HEK293T (cell line): ENCODE results near the gene AXIN1.

Experiments used
- CTCF ChIA-PET: fragments of 350-600 bp; formaldehyde crosslinking; extraction: SDS; loops from one replicate; lab custom pipeline; 2021; ENCODE audit warnings: antibody characterized with exemption, inconsistent platforms; lab: Yijun Ruan, JAX
- POLR2A ChIA-PET: fragments of 350-600 bp; formaldehyde crosslinking; extraction: SDS; loops from one replicate; lab custom pipeline; 2020; ENCODE audit warnings: antibody characterized with exemption, inconsistent platforms; lab: Yijun Ruan, JAX
- DNase-seq: peaks from one replicate; pipeline ENCODE4 v3.0.0; 2012; ENCODE audit warnings: mixed read lengths; ENCODE audit errors: extremely low spot score
- ARNT ChIP-seq: fragments of 450-650 bp; IDR thresholded peaks from 2 replicates; pipeline ENCODE4 v1.6.1; 2017; ENCODE audit warnings: mild to moderate bottlenecking
- BHLHE40 ChIP-seq: fragments of 450-650 bp; IDR thresholded peaks from 2 replicates; pipeline ENCODE4 v1.6.1; 2016; ENCODE audit warnings: mild to moderate bottlenecking, moderate library complexity, borderline replicate concordance
- CTBP1 ChIP-seq: fragments of 450-650 bp; IDR thresholded peaks from 2 replicates; pipeline ENCODE4 v1.6.1; 2016; ENCODE audit warnings: borderline replicate concordance
- ELF4 ChIP-seq: fragments of 450-650 bp; IDR thresholded peaks from 2 replicates; pipeline ENCODE4 v1.6.1; 2017; ENCODE audit warnings: antibody characterized with exemption
- FOXA1 ChIP-seq: fragments of 450-650 bp; IDR thresholded peaks from 2 replicates; pipeline ENCODE4 v1.6.1; 2016; ENCODE audit warnings: mild to moderate bottlenecking
- FOXK2 ChIP-seq: fragments of 450-650 bp; IDR thresholded peaks from 2 replicates; pipeline ENCODE4 v1.6.1; 2016; ENCODE audit warnings: mild to moderate bottlenecking
- FOXM1 ChIP-seq: fragments of 450-650 bp; IDR thresholded peaks from 2 replicates; pipeline ENCODE4 v1.6.1; 2017; ENCODE audit warnings: mild to moderate bottlenecking, borderline replicate concordance
- HDGF ChIP-seq: fragments of 450-650 bp; IDR thresholded peaks from 2 replicates; pipeline ENCODE4 v1.6.1; 2017; ENCODE audit warnings: antibody characterized with exemption, borderline replicate concordance
- L3MBTL2 ChIP-seq: fragments of 450-650 bp; conservative IDR thresholded peaks from 2 replicates; pipeline ENCODE4 v1.6.1; 2016; ENCODE audit warnings: mild to moderate bottlenecking
- LEF1 ChIP-seq: fragments of 450-650 bp; IDR thresholded peaks from 2 replicates; pipeline ENCODE4 v1.6.1; 2017; ENCODE audit warnings: mild to moderate bottlenecking, borderline replicate concordance
- NFRKB ChIP-seq: fragments of 450-650 bp; IDR thresholded peaks from 2 replicates; pipeline ENCODE4 v1.6.1; 2016; ENCODE audit warnings: mild to moderate bottlenecking, moderate library complexity
- PKNOX1 ChIP-seq: fragments of 450-650 bp; IDR thresholded peaks from 2 replicates; pipeline ENCODE4 v1.6.1; 2016
- SP1 ChIP-seq: fragments of 450-650 bp; IDR thresholded peaks from 2 replicates; pipeline ENCODE4 v1.6.1; 2017
- SUZ12 ChIP-seq: fragments of 450-650 bp; IDR thresholded peaks from 2 replicates; pipeline ENCODE4 v1.6.1; 2016; ENCODE audit warnings: mild to moderate bottlenecking
- TARDBP ChIP-seq: fragments of 450-650 bp; IDR thresholded peaks from 2 replicates; pipeline ENCODE4 v1.6.1; 2016
- ZNF384 ChIP-seq: fragments of 450-650 bp; IDR thresholded peaks from 2 replicates; pipeline ENCODE4 v1.6.1; 2016

The AXIN1 gene

GRCh38 chr16:253833-254232, 98.7 kb downstream of the AXIN1 start:
- CTCF ChIA-PET, result no interaction called here
- POLR2A ChIA-PET, result interaction anchor here (2.4 kb wide), 1 partner anchor 19 kb away, joined by 6 read pairs; the partner anchor contains the start of gene FAM234A
- no peak for TF ChIP-seq FOXA1
- no peak for DNase-seq

GRCh38 chr16:252366-253337, 99.9 kb downstream of the AXIN1 start:
- ChIA-PET POLR2A (interaction anchor here (2.4 kb wide), 1 partner anchor 18 kb away, joined by 6 read pairs; the partner anchor contains the start of gene FAM234A), CTCF (no interaction called here)
- TF ChIP-seq SUZ12 (no peak), LEF1 (no peak), FOXK2 (no peak), FOXM1 (no peak), HDGF (no peak), BHLHE40 (no peak), FOXA1 (no peak)
- DNase-seq, result no peak

GRCh38 chr16:249431-249830, 103.1 kb downstream of the AXIN1 start:
- ChIA-PET POLR2A (no interaction called here), CTCF (no interaction called here)
- DNase-seq, result no peak
- TF ChIP-seq FOXA1 (no peak), SP1 (no peak), BHLHE40 (no peak), LEF1 (no peak), FOXK2 (no peak), PKNOX1 (no peak), ZNF384 (no peak), ELF4 (no peak), SUZ12 (no peak), CTBP1 (no peak), TARDBP (no peak), ARNT (no peak), NFRKB (no peak), FOXM1 (no peak), L3MBTL2 (no peak), HDGF (no peak)

GRCh38 chr16:247027-247426, 105.5 kb downstream of the AXIN1 start:
- ChIA-PET POLR2A (no interaction called here), CTCF (no interaction called here)
- DNase-seq, result no peak
- no peak for TF ChIP-seq NFRKB
- TF ChIP-seq ARNT, result no peak
- TF ChIP-seq ELF4, result no peak
- no peak for TF ChIP-seq SP1
- TF ChIP-seq PKNOX1, result no peak
- TF ChIP-seq LEF1, result no peak
- TF ChIP-seq FOXA1, result no peak
- TF ChIP-seq FOXK2, result no peak
- no peak for TF ChIP-seq FOXM1

GRCh38 chr16:245105-245504, 107.4 kb downstream of the AXIN1 start:
- TF ChIP-seq LEF1 (no peak), HDGF (no peak), TARDBP (no peak)
- ChIA-PET CTCF (no interaction called here), POLR2A (interaction anchor here (0.7 kb wide), 1 partner anchor 10 kb away, joined by 4 read pairs; the partner anchor contains the start of gene FAM234A)
- DNase-seq, result no peak

GRCh38 chr16:243348-243747, 109.2 kb downstream of the AXIN1 start:
- POLR2A ChIA-PET, result no interaction called here
- CTCF ChIA-PET, result no interaction called here
- TF ChIP-seq NFRKB (no peak), SUZ12 (no peak), LEF1 (no peak), ARNT (no peak), ZNF384 (no peak), FOXM1 (no peak), SP1 (no peak), CTBP1 (no peak), BHLHE40 (no peak), FOXA1 (no peak), TARDBP (no peak), FOXK2 (no peak), HDGF (no peak), PKNOX1 (no peak), ELF4 (no peak), L3MBTL2 (no peak)
- no peak for DNase-seq
